OCI-LY7 (cell line): Measurements from ENCODE around the gene POLR2H. TPM values are rescaled to one million over a fixed set of nuclear protein-coding genes. Genes with fewer than 3 reads are reported as not detected.

Experiments
- BruUV-seq: library from RNA; stranded (reverse); fragments of 400-500 nt; replicated peaks from 2 replicates; lab custom pipeline; 2021; lab: Mats Ljungman, UMichigan
- CTCF ChIA-PET: fragments of 300-600 bp; sonication (Branson Sonifier 250); formaldehyde crosslinking; loops from one replicate; lab custom pipeline; 2022; ENCODE audit warnings: antibody characterized with exemption; ENCODE audit not compliant: unreplicated experiment; lab: Charles Lee
- POLR2A ChIA-PET: fragments of 300-600 bp; sonication (Branson Sonifier 250); formaldehyde crosslinking; loops from one replicate; lab custom pipeline; 2022; ENCODE audit warnings: antibody characterized with exemption; lab: Charles Lee
- DNase-seq: peaks from one replicate; pipeline ENCODE4 v3.0.0-alpha.2; 2015; ENCODE audit warnings: low spot score
- H2AFZ ChIP-seq: fragments of 200-600 bp; sonication (generic), shearing (Covaris generic); 2 replicates; pipeline ENCODE4 v1.6.1; 2014; ENCODE audit warnings: mild to moderate bottlenecking, antibody characterized with exemption, low read length, moderate library complexity
- H3K27ac ChIP-seq: fragments of 200-600 bp; sonication (generic); 2 replicates; pipeline ENCODE4 v1.5.1; 2014; ENCODE audit warnings: mixed run types, low read depth, mild to moderate bottlenecking, moderate library complexity, low read length, inconsistent platforms; ENCODE audit not compliant: poor library complexity, severe bottlenecking
- H3K36me3 ChIP-seq: fragments of 200-600 bp; sonication (generic); 2 replicates; pipeline ENCODE4 v1.6.1; 2014; ENCODE audit warnings: mild to moderate bottlenecking, antibody characterized with exemption, low read length, moderate library complexity, mixed read lengths; ENCODE audit not compliant: insufficient read depth
- H3K4me1 ChIP-seq: fragments of 200-600 bp; sonication (generic); 2 replicates; pipeline ENCODE4 v1.5.1; 2014; ENCODE audit warnings: mild to moderate bottlenecking, low read length; ENCODE audit not compliant: insufficient read depth, poor library complexity, severe bottlenecking
- H3K4me2 ChIP-seq: fragments of 200-600 bp; sonication (generic); 2 replicates; pipeline ENCODE4 v1.6.1; 2014; ENCODE audit warnings: mild to moderate bottlenecking, low read length
- H3K4me3 ChIP-seq: fragments of 200-600 bp; sonication (generic); 2 replicates; pipeline ENCODE4 v1.5.1; 2014; ENCODE audit warnings: mild to moderate bottlenecking, low read depth, low read length; ENCODE audit not compliant: poor library complexity, severe bottlenecking
- H3K79me2 ChIP-seq: fragments of 200-600 bp; sonication (generic); 2 replicates; pipeline ENCODE4 v1.6.1; 2016; ENCODE audit warnings: low read depth, mild to moderate bottlenecking, low read length, moderate library complexity, mixed read lengths; ENCODE audit not compliant: insufficient read depth
- H3K9me2 ChIP-seq: fragments of 200-600 bp; sonication (generic); 2 replicates; pipeline ENCODE4 v1.6.1; 2016; ENCODE audit warnings: mild to moderate bottlenecking, low read length, mixed read lengths; ENCODE audit not compliant: insufficient read depth
- H3K9me3 ChIP-seq: fragments of 200-600 bp; sonication (generic); 2 replicates; pipeline ENCODE4 v1.6.1; 2014; ENCODE audit warnings: mild to moderate bottlenecking, mixed run types, low read length, mixed read lengths
- H4K20me1 ChIP-seq: fragments of 200-600 bp; sonication (generic); 2 replicates; pipeline ENCODE4 v1.6.1; 2014; ENCODE audit warnings: mild to moderate bottlenecking, antibody characterized with exemption, low read length, moderate library complexity, mixed read lengths; ENCODE audit not compliant: insufficient read depth
- CTCF ChIP-seq: fragments of 200-600 bp; sonication (generic); conservative IDR thresholded peaks from 2 replicates; pipeline ENCODE4 v1.5.1; 2014; ENCODE audit warnings: mild to moderate bottlenecking, antibody characterized with exemption, low read length, moderate library complexity, mixed read lengths
- EZH2phosphoT487 ChIP-seq: fragments of 200-600 bp; sonication (generic); IDR thresholded peaks from 2 replicates; pipeline ENCODE4 v1.6.1; 2018; ENCODE audit warnings: low read depth, borderline replicate concordance, mild to moderate bottlenecking, mixed run types, antibody characterized with exemption, low read length, moderate library complexity, mixed read lengths
- intact Hi-C: fragments of 100-400 bp; cut with micrococcal nuclease; formaldehyde crosslinking; loops from one replicate; pipeline ENCODE4 v1.10.0; 2022; ENCODE audit not compliant: unreplicated experiment
- total RNA-seq, 2 experiments: library from RNA; depleted of rRNA in 1 of 2; stranded (reverse); fragments of >200 nt in 1 of 2; shearing (Covaris generic) in 1 of 2; gene quantifications; 2 replicates each; pipeline ENCODE4 v1.2.3, GENCODE V29; 2014 to 2022

POLR2H gene
- total RNA-seq, 2 experiments from 2014 or later, result 80.1 to 85.8 TPM

- no peak overlapping the region for H3K27ac ChIP-seq
Measured at GRCh38 chr3:184349563-184350470, 11.7 kb upstream of the POLR2H start.

GRCh38 chr3:184350618-184351017, 10.9 kb upstream of the POLR2H start:
- TF ChIP-seq CTCF, result no peak
- no peak for TF ChIP-seq EZH2phosphoT487
- no TSS peak for BruUV-seq
- Histone ChIP-seq H3K9me2 (no peaks in the 10 kb centered on the region), H3K4me3 (no peak overlapping the region), H3K79me2 (no peaks in the 10 kb centered on the region), H3K4me1 (no peaks in the 10 kb centered on the region), H3K9me3 (no peaks in the 10 kb centered on the region), H2AFZ (no peak overlapping the region), H3K4me2 (no peak overlapping the region), H3K36me3 (0 out of 2 replicates have a peak, but pooled peaks cover 4% of the 10 kb centered on the region), H3K27ac (no peak overlapping the region), H4K20me1 (no peaks in the 10 kb centered on the region)
- ChIA-PET CTCF (no interaction called here), POLR2A (no interaction called here)
- no peak for DNase-seq
- intact Hi-C loops, result no loop called here

More at GRCh38 chr3:184349563-184350470, 11.7 kb upstream of the POLR2H start:
- CTCF ChIA-PET, result no interaction called here
- intact Hi-C loops, result no loop called here
- DNase-seq, result no peak
- no peaks in the 10 kb centered on the region for H3K79me2 ChIP-seq
- H4K20me1 ChIP-seq, result no peaks in the 10 kb centered on the region
- no peak overlapping the region for H2AFZ ChIP-seq
- 0 out of 2 replicates have a peak, but pooled peaks cover 4% of the 10 kb centered on the region for H3K36me3 ChIP-seq
- no peak for TF ChIP-seq EZH2phosphoT487
- TF ChIP-seq CTCF, result no peak
- H3K4me1 ChIP-seq, result no peaks in the 10 kb centered on the region
- H3K4me3 ChIP-seq, result no peak overlapping the region
- no TSS peak for BruUV-seq
- H3K9me3 ChIP-seq, result no peaks in the 10 kb centered on the region
- POLR2A ChIA-PET, result no interaction called here
- no peaks in the 10 kb centered on the region for H3K9me2 ChIP-seq
- no peak overlapping the region for H3K4me2 ChIP-seq
